IPS DF 6.9 (cell line): Measurements from ENCODE around the gene CREB3L1.

Experiments
- DNase-seq: peaks from one replicate; pipeline ENCODE4 v3.0.0-alpha.2; 2013; ENCODE audit warnings: low read depth, low spot score
- H3K27ac ChIP-seq: one replicate; pipeline ENCODE4 v1.5.1; 2013; ENCODE audit warnings: low read length, control low read depth
- H3K27me3 ChIP-seq: 2 replicates; pipeline ENCODE4 v1.6.1; 2013; ENCODE audit warnings: mild to moderate bottlenecking, low read length; ENCODE audit not compliant: control insufficient read depth, insufficient read depth
- H3K36me3 ChIP-seq: 2 replicates; pipeline ENCODE4 v1.6.1; 2013; ENCODE audit warnings: low read length; ENCODE audit not compliant: control insufficient read depth, insufficient read depth
- H3K4me1 ChIP-seq: 2 replicates; pipeline ENCODE4 v1.6.1; 2013; ENCODE audit warnings: low read length; ENCODE audit not compliant: control insufficient read depth, insufficient read depth
- H3K4me3 ChIP-seq: 2 replicates; pipeline ENCODE4 v1.5.1; 2013; ENCODE audit warnings: mild to moderate bottlenecking, low read length
- H3K9me3 ChIP-seq: 2 replicates; pipeline ENCODE4 v1.6.1; 2013; ENCODE audit warnings: low read length, inconsistent platforms; ENCODE audit not compliant: control insufficient read depth, insufficient read depth
- WGBS: extraction: QIAGEN DNeasy Blood & Tissue Kit; methylation state at CpG from one replicate; pipeline ENCODE4 v1.1.7; 2013; ENCODE audit warnings: mixed read lengths, missing lambda C conversion rate; ENCODE audit not compliant: insufficient read length, insufficient coverage; 5-methylcytosine and 5-hydroxymethylcytosine counted together

Gene CREB3L1

DNA sequence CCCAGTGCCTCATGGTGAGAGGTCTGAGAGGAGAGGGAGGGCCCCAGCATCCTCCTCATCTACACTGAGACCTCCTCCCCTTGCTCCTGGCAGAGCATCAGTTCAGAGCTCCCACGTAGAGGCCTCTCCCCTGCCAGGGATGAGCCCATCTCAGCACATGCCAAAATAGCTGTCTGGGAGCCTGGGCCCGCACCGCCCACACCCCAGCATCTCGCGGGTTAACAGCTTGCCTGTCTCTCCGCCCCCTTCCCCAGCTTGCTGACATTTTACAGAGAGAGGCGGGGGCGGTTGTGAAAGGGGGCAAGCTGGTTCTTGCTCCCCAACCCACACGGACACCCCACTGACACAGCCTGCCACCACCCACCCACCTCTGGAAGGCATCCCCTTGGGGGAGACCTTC lies 76.2 kb downstream of the CREB3L1 start:
- no peak overlapping the region for H3K4me3 ChIP-seq
- H3K27me3 ChIP-seq: no peaks in the 10 kb centered on the region
- H3K4me1 ChIP-seq: peaks cover 14% of the 10 kb centered on the region
- H3K36me3 ChIP-seq: 0 out of 2 replicates have a peak, but pooled peaks cover 3% of the 10 kb centered on the region
- no peaks in the 10 kb centered on the region for H3K9me3 ChIP-seq
- H3K27ac ChIP-seq: no peak overlapping the region
- no peak for DNase-seq
- no CpG with 5 or more reads among the region's 9 CpGs for WGBS

DNA sequence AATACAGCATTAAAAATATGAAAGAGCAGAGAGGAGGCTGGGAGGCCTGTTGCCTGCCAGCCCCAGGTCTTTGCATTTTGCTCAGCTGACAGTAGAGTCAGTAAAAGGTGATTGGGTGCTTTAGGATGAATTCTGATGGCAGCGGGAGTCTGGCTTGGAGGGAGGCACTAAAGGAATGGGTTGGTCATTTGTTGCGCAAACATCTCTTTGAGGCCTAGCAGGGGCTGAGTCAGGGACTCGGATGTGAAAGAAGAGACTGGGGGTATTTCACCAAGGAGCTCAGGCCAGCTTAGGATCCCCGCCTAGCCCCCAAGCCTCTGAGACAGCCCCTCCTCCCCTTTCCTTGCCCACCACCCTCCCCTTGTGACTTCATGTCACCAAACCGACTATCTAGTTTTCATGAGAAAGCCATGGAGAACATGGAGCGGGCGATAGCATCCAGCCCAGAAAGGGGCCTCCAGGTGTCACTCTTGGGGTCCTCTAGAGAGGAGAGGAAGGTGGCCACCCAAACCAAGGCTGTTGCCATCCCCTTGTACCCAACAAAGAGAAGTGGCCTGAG lies 79.5 kb downstream of the CREB3L1 start:
- WGBS: no CpG with 5 or more reads among the region's 7 CpGs
- Histone ChIP-seq H3K4me3 (no peak overlapping the region), H3K27ac (no peak overlapping the region), H3K36me3 (no peaks in the 10 kb centered on the region), H3K9me3 (no peaks in the 10 kb centered on the region), H3K27me3 (no peaks in the 10 kb centered on the region), H3K4me1 (peaks cover 12% of the 10 kb centered on the region)
- DNase-seq: no peak

DNA sequence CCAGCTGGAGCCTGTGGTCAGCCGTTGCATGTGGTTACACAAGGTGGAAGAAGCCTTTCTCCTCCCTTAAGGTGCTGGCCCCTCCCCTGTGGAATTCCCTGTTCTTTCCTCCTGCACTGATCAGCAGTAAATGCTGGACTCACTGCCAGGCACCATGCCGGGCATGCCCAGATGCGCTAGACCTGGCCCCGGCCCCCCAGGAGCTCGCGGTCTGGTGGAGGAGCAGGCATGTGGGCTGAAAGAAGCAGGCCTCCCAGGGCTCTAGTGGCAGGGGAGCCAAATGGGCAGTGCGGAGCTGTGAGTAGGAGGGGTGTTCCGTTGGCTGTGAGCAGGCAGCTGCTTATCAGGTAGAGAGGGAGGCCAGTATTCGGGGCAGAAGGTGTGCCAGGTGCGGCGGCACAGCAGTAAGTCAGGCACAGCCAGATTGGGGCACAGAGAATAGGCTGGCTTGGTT lies 80.0 kb downstream of the CREB3L1 start:
- no peak for DNase-seq
- H3K36me3 ChIP-seq: no peaks in the 10 kb centered on the region
- H3K27me3 ChIP-seq: no peaks in the 10 kb centered on the region
- H3K27ac ChIP-seq: no peak overlapping the region
- H3K4me3 ChIP-seq: no peak overlapping the region
- peaks cover 10% of the 10 kb centered on the region for H3K4me1 ChIP-seq
- WGBS: no CpG with 5 or more reads among the region's 11 CpGs
- no peaks in the 10 kb centered on the region for H3K9me3 ChIP-seq

DNA sequence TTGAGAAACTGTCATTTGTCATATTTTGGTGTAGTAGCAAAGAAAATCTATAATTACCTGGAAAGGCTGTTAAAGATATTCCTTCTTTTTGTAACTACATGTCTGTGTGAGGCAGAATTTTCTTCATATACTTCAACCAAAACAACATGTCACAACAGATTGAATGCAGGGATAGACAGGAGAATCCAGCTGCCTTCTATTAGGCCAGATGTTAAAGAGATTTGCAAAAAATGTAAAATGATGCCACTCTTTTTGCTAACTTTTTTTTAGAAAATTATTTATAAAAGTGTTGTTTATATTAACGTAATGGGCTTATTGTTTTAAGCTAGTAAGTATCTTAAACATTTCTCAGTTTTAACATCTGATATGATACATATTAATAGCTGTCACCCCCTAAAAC lies 82.5 kb downstream of the CREB3L1 start:
- H3K27me3 ChIP-seq: no peaks in the 10 kb centered on the region
- WGBS: no CpG with 5 or more reads among the region's 1 CpG
- no peaks in the 10 kb centered on the region for H3K36me3 ChIP-seq
- no peak overlapping the region for H3K4me3 ChIP-seq
- H3K4me1 ChIP-seq: peaks cover 10% of the 10 kb centered on the region
- H3K9me3 ChIP-seq: no peaks in the 10 kb centered on the region
- DNase-seq: no peak
- no peak overlapping the region for H3K27ac ChIP-seq

GRCh38 chr11:46360878-46361277 lies 83.4 kb downstream of the CREB3L1 start:
- no peak for DNase-seq
- Histone ChIP-seq H3K36me3 (no peaks in the 10 kb centered on the region), H3K4me3 (no peak overlapping the region), H3K4me1 (peaks cover 10% of the 10 kb centered on the region), H3K9me3 (no peaks in the 10 kb centered on the region), H3K27ac (no peak overlapping the region), H3K27me3 (no peaks in the 10 kb centered on the region)
- WGBS: no CpG with 5 or more reads among the region's 7 CpGs

DNA sequence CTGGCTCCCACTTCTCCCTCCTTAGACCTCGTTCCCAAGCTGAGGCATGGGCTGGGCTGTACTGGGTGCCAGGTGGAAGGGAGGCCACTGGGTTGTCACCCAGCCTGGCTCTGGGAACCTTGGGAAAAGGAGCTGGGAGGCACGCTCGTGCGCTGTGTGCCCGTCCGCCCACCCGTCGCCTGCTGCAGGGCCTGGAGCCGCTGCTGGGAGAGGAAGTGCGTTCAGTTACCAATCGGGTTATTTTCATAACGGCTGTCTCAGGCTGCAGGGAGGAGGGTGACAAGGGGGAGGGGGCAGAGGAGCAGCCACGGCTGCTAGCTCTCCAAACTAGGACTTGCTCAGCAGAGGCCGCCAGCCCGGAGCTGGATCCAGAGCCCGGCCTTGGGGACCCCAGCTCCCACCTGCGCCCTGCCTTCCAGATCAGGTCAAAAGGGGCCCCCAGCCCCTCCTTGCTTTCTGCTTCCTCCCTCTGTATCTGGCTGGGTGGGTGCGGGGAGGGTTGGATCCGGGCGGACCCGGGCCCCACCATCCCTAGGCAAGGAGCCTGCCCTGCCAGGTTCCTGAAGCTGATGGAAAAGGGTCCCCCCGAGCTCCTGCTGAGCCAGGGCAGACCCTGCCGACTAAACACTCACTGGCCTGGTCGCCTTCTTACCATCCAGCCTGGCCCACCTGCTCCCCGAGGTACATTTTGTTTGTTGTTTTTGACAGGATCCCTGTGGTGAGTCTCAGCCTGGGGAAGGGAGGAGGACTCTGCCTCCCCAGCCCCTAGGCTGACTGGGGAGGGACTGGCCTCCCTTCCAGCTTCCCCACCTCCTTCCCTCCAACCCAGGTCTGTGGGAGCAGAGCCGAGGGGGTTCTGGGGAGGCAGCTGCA lies 84.1 kb downstream of the CREB3L1 start:
- H3K9me3 ChIP-seq: no peaks in the 10 kb centered on the region
- peaks cover 10% of the 10 kb centered on the region for H3K4me1 ChIP-seq
- no CpG with 5 or more reads among the region's 26 CpGs for WGBS
- H3K4me3 ChIP-seq: no peak overlapping the region
- no peak overlapping the region for H3K27ac ChIP-seq
- no peaks in the 10 kb centered on the region for H3K27me3 ChIP-seq
- no peaks in the 10 kb centered on the region for H3K36me3 ChIP-seq
- DNase-seq: no peak

DNA sequence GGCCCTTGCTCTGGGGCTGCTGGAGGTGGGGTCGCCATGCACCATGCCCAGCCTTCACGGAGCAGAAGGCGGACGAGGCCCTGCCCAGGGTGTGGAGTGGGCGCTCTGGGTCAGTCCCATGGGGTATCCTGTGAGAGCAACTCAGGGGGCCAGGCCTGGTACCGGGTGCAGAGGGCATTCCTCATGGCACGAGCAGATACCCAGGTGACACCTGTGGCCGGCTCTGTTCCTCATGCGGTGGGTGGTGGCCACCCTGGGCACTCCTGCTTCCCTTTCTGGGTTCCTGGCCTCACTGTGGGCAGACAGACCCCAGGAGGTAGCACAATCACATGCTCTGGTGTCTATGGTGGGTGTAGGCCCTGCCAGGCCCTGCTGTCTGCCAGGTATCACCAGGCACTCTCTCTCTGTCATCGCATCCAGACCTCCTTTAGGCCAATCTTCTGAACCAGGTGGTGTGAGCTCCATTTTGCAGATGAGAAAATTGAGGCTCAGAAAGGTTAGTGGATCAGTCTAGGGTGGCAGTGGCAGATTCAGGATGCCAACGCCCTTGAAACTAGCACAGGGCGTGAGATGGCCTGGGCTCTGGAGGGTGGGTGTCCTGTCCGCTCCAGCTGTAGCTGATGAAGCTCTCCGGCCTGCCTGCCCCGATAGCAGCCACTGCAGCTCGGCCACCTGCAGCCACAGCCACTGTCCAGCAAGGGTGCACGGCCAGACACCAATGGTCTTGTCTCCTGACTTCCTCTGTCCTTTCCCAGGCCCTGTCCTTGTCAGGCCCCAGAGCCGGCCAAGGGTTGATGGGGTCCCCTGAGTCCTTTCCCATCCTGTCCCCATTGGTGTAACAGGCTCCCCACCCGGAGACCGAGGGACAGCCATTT lies 84.9 kb downstream of the CREB3L1 start:
- peaks cover 8% of the 10 kb centered on the region for H3K4me1 ChIP-seq
- H3K4me3 ChIP-seq: no peak overlapping the region; the same call in 1 of the 2 replicates
- H3K9me3 ChIP-seq: no peaks in the 10 kb centered on the region
- WGBS: no CpG with 5 or more reads among the region's 20 CpGs
- no peak for DNase-seq
- H3K27ac ChIP-seq: no peak overlapping the region
- H3K36me3 ChIP-seq: no peaks in the 10 kb centered on the region
- H3K27me3 ChIP-seq: no peaks in the 10 kb centered on the region

DNA sequence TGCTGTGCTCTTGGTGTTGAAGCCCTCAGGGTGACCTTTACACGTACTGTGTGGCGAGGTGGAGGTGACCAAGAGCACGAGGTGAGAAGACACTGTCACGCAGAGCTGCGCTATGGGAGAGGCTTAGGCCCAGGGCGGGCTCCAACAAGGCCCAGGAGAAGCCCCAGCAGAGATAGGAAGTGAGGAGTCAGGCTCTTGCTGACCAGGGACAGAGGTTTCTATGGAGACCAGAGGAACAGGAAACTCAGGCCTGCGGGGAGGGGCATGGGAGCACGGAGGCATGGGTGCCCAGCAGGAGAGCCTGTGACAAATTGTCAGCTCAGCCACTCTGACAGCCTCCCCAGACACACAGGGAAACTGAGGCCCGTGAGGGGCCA lies 85.6 kb downstream of the CREB3L1 start:
- Histone ChIP-seq H3K27me3 (no peaks in the 10 kb centered on the region), H3K27ac (no peak overlapping the region), H3K36me3 (0 out of 2 replicates have a peak, but pooled peaks cover 3% of the 10 kb centered on the region), H3K4me1 (peaks cover 6% of the 10 kb centered on the region), H3K4me3 (no peak overlapping the region; the same call in 1 of the 2 replicates), H3K9me3 (no peaks in the 10 kb centered on the region)
- WGBS: no CpG with 5 or more reads among the region's 9 CpGs
- no peak for DNase-seq

GRCh38 chr11:46363455-46364005 lies 86.1 kb downstream of the CREB3L1 start:
- Histone ChIP-seq H3K27ac (no peak overlapping the region), H3K9me3 (no peaks in the 10 kb centered on the region), H3K4me1 (peaks cover 6% of the 10 kb centered on the region), H3K27me3 (no peaks in the 10 kb centered on the region), H3K4me3 (no peak overlapping the region), H3K36me3 (0 out of 2 replicates have a peak, but pooled peaks cover 6% of the 10 kb centered on the region)
- WGBS: no CpG with 5 or more reads among the region's 21 CpGs
- DNase-seq: no peak

DNA sequence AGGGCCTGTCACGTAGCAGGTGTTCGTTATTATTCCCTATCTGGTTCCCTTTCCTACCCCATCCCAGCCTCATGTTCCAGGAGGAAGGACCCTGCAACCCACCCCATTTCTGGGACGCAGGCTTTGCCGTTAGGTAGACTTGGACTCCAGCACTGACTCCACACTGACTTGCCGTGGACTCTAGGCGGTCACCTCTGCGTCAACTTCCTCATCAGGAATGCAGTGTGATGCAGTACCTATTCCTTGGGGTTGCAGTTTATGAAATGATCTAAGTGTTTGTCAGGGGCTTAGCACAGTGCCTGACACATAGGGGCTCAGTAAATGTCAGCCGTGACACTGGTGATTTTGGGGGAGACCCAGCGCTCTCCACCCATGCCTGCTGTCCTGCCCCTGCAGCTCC lies 86.6 kb downstream of the CREB3L1 start:
- H3K27ac ChIP-seq: no peak overlapping the region
- H3K9me3 ChIP-seq: no peaks in the 10 kb centered on the region
- H3K27me3 ChIP-seq: no peaks in the 10 kb centered on the region
- H3K4me1 ChIP-seq: peaks cover 6% of the 10 kb centered on the region
- no peak for DNase-seq
- WGBS: no CpG with 5 or more reads among the region's 9 CpGs
- 0 out of 2 replicates have a peak, but pooled peaks cover 6% of the 10 kb centered on the region for H3K36me3 ChIP-seq
- no peak overlapping the region for H3K4me3 ChIP-seq
